ENCODE data around the gene CST1.

DNA sequence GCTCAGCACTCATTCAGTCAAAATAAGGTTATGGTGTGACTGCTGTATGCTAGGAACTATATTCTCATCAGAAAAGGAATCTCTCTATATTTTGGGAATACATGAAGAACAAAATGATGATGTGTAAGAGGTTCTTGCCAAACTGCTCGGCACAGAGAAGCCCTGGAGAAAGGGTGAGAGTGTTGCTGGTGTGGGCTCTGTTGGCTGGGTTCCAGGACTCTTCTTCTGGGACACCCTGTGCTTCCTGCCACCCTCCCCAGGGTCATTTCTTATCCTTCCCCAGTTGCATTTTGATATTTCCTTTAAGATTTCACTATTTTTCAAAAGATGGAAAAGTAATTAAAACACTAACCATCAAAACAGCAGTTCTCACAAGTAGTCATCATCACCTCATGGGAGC lies 28.8 kb downstream of the CST1 start:
- TF ChIP-seq POLR2AphosphoS5 (IDR thresholded peaks at IDR 0.05): no peak
- TF ChIP-seq, protein P1, sequence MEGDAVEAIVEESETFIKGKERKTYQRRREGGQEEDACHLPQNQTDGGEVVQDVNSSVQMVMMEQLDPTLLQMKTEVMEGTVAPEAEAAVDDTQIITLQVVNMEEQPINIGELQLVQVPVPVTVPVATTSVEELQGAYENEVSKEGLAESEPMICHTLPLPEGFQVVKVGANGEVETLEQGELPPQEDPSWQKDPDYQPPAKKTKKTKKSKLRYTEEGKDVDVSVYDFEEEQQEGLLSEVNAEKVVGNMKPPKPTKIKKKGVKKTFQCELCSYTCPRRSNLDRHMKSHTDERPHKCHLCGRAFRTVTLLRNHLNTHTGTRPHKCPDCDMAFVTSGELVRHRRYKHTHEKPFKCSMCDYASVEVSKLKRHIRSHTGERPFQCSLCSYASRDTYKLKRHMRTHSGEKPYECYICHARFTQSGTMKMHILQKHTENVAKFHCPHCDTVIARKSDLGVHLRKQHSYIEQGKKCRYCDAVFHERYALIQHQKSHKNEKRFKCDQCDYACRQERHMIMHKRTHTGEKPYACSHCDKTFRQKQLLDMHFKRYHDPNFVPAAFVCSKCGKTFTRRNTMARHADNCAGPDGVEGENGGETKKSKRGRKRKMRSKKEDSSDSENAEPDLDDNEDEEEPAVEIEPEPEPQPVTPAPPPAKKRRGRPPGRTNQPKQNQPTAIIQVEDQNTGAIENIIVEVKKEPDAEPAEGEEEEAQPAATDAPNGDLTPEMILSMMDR (IDR thresholded peaks at IDR 0.05): no peak

All from upper lobe of left lung (tissue), 4 donors.